HTR-8/SVneo (cell line): ENCODE measurements around the gene CNN2.

Experiments
- DNase-seq: peaks from one replicate; pipeline ENCODE4 v3.0.0; 2011; ENCODE audit warnings: low spot score, mixed read lengths; ENCODE audit not compliant: insufficient read length
- FAIRE-seq: peaks from 2 replicates; lab custom pipeline; 2011; peaks lifted over from hg19 to GRCh38; lab: Jason Lieb, UNC

The CNN2 gene

DNA sequence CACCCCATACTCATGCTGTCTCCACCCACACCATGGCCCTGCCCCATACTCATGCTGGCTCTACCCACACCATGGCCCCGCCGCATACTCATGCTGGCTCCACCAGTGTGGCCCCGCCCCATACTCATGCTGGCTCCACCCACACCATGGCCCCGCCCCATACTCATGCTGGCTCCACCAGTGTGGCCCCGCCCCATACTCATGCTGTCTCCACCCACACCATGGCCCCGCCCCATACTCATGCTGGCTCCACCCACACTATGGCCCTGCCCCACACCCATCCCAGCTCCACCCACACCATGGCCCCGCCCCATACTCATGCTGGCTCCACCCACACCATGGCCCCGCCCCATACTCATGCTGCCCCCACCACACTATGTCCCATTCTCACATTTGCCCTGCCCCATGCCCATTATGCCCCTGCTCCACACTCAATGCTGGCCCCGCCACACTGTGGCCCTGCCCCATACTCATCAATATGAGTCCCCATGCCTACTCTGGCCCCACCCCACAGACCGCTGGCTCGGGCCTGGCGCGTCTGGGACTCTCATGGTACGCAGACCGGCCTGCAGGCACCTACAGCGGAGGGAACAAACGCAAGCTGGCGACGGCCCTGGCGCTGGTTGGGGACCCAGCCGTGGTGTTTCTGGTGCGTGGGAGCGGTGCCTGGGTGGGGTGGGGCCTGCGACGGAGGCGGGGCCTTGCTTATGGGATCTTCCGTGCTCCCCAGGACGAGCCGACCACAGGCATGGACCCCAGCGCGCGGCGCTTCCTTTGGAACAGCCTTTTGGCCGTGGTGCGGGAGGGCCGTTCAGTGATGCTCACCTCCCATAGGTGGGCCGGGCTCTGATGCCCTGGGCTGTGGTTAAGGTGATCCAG lies 36.9 kb downstream of the CNN2 start:
- no peak for DNase-seq
- no peak for FAIRE-seq

DNA sequence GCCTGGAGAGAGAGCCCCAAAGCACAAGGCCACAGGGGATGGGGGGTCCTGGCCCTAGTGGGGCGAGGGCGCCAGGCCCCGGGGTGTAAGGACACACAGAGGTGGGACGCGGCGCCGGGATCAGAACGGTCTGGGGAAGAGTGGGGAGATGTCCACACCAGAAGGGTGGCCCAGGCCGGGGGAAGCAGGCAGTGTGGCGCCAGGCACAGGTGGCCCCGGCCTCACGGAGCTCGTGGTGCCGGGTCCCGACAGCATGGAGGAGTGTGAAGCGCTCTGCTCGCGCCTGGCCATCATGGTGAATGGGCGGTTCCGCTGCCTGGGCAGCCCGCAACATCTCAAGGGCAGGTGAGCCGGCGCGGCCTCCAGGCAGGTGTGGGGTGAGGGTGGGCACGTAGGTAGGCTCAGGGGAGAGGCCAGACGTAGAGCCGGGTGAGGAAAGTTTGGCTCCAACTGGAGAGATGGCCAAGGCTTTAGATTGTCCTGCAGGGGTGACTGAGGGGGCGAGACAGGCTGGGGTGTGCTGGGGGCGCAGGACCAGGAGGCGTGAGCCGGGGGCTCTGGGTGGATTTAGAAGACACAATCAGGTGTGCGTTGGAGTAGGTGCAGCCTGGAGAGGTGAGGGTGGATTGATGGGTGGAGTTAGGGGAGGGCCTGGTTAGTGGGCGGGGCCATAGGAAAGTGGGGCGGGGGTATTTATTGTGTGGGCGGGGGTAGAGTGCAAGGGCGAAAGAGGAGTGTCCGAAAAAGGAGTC lies 37.7 kb downstream of the CNN2 start:
- FAIRE-seq: no peak
- no peak for DNase-seq

DNA sequence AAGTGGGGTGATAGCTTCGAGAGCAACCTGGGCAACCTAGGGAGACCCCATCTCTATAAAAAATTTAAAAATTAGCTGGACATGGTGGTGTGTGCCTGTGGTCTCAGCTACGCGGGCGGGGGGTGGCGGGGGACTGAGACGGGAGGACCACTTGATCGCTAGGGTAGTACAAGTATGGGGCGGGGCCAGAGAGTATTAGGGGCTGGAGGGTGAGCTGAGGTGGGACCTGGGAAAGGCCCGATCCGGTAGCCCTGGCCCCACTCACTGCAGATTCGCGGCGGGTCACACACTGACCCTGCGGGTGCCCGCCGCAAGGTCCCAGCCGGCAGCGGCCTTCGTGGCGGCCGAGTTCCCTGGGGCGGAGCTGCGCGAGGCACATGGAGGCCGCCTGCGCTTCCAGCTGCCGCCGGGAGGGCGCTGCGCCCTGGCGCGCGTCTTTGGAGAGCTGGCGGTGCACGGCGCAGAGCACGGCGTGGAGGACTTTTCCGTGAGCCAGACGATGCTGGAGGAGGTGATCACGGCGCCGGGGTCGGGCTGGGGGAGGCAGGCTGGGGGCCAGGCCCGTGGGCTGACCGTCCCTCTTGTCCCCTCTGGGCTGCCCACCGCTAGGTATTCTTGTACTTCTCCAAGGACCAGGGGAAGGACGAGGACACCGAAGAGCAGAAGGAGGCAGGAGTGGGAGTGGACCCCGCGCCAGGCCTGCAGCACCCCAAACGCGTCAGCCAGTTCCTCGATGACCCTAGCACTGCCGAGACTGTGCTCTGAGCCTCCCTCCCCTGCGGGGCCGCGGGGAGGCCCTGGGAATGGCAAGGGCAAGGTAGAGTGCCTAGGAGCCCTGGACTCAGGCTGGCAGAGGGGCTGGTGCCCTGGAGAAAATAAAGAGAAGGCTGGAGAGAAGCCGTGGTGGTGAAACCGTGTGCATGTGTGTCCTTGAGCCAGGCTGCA lies 38.5 kb downstream of the CNN2 start:
- DNase-seq: no peak
- FAIRE-seq: no peak

DNA sequence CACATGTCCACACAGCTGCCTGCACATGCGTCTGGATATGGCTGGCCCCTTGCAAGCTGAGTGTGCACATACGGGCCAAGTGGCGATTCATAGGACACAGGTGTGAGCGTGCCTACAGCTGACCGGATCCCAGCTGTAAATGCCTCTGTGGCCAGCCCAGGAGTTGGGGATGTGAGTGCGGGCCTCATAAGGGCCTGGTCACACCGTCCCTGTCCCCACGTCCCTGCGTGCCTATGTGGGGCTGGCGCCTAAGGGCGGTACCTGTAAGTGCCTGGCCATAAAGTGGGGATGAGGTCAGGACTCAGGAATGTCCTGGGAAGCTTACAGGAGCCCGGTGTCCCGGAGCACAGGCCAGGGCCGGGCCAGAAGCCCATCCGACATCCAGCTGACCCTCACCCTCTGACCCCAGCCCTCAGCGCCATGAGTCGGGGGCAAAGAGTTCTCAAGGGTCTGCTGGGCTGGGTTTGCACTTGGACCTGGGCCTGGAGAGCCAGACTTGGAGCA lies 39.2 kb downstream of the CNN2 start:
- no peak for DNase-seq
- FAIRE-seq: no peak

DNA sequence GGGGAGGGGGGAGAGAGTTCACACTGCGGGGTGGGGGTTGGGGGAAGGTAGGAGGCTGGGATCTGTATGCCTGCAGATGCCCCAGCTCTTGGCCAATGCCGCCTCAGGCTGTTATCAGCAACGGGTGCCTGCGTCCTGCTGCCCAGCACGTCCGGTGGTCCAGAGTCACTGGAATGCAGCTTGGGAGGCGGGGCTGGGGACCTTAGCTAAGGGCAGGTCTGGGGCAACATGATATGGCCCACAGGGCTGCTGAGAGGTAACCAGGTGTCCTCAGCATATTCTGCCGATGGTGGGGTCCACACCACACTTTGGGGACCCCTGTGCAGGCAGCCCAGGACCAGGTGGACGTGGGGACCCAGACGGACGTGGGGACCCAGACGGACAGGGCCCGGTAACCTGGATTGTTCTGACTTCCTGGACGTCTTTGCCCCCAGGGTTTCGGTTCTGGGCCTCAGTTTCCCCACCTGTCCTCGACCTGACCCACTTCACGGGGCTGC lies 39.9 kb downstream of the CNN2 start:
- no peak for FAIRE-seq
- DNase-seq: peak; percentile 48

DNA sequence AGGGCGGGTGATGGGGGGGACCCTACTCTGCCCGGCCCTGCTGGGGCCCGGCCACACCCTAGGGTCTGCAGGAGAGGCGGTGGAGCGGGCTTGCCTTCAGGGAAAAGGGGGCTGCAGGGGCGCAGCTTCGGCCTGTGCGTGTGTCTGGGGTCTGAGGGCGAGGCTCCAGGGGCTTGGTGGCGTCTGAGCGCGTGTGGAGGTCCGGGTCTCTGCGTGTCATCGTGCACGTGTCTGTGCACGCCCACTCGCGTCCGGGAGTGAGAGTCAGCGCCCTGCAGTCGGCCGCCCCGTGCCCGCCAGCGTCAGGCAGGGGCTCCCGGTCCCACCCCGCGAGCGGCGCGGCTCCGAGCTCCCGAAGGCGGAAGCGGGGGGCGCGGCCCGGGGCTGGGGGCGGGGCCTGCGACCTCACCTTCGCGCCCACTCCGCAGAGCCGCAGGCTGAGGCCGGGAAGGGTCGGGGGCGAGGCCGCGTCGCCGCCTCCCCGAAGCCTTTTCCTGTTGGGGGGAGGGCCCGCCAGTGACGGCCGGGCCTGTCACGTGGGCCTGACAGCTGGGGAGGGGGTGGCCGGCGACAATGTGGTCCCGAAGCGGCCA lies 40.4 kb downstream of the CNN2 start, which contains the start of gene ARHGAP45:
ARHGAP45 (plus strand) TSS at position 420 of the 593 bp plus-strand sequence. CDS start 239 bp downstream, outside the sequence.
- DNase-seq (no peak), FAIRE-seq (no peak)

DNA sequence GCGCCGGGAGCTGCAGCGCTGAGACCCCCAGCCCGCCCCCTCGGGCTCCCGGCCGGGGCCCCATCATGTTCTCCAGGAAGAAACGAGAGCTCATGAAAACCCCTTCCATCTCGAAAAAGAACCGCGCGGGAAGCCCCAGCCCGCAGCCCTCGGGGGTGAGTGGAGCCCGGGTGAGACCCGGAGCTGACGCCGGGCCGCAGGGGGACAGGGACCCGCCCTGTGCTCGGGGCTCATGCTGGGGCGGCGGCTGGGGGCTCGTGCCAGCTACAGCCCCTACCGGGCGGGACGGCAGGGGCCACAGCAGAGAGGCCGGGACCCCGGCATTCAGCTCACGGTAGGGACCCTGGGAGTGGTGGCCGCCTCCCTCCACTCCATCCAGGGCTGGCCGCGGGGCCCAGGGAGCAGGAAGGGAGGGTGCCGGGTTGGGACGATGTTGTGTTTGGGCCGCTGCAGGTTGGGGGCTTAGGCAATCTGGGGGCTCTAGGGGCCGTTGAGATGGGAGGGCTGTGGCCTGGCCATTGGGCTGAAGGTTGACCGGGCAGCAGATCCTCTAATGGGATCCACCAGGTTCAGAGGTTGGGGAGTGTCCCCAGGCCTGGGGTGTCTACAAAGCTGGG lies 41.0 kb downstream of the CNN2 start:
- FAIRE-seq: no peak
- DNase-seq: no peak

DNA sequence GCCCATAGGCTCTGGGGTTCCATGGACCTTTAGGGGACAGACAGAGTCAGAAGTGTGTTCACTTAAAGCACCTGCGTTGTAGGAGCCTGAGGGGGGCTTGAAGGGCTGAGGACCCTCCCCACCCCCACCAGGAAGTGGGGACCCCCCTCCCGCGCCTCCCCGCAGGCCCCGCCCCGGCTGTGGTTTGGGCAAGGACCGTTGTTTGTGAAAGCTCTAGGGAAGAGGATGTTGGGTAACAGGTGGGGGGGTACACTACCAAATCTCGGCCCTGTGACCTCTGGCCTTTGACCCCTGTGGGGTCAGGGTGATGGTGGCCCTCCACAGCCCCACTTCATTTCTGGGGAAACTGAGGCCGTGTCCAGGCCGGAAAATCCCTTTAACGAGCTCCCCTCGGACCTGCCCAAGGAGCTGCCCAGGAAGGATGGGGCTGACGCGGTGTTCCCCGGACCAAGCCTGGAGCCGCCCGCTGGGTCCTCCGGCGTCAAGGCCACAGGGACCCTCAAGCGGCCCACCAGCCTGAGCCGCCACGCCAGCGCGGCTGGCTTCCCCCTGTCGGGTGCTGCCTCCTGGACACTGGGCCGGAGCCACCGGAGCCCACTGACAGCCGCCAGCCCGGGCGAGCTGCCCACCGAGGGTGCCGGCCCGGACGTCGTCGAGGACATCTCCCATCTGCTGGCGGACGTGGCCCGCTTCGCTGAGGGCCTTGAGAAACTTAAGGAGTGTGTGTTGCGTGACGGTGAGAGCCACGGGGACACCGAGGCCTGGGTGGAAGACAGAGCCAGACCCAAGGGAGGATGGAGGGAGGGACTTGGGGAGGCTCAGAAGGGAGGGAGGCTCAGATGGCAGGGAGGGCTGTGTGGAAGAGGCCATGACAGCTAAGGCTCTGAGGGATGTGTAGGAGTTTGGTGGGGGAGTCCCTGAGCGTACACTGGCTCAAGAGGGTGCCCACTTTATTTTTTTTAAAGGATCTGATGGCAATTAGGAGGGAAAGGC lies 41.9 kb downstream of the CNN2 start:
- DNase-seq: no peak
- no peak for FAIRE-seq

DNA sequence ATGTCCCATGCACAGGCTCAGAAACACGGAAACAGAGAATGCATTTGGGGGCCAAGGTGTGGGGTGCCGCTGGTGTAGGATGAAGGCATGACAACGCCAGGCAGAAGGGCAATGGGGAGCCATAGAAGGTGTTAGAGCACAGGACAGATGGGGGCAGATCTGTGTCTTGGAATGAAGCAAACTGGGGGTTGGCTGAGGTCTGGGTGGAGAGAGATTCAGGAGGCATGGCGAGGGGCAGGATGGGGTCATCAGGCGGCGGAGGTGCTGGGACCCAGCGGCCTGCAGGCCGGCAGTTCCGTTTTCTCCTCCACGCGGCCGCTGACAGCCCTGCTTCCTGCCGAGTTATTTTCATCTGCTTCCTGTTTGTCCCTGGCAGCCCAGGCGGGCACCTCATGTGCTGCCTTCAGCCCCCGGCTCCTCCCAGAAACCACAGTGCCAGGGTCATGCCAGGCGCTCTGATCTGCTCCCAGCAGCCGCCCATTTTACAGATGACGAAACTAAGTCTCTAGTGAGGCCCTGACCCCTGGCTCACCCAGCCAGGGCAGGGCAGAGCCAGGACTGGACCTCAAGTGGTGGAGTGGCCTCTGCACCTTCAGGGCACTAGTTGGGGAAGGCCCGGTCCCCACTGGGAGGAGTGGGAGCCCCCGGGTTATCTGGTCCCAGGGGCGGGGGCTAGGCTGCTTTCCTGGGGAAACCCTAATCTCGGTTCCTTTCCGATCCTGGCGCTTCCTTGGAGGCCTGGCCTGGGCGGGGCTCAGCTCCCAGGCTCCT lies 42.8 kb downstream of the CNN2 start:
- DNase-seq (no peak), FAIRE-seq (no peak)

DNA sequence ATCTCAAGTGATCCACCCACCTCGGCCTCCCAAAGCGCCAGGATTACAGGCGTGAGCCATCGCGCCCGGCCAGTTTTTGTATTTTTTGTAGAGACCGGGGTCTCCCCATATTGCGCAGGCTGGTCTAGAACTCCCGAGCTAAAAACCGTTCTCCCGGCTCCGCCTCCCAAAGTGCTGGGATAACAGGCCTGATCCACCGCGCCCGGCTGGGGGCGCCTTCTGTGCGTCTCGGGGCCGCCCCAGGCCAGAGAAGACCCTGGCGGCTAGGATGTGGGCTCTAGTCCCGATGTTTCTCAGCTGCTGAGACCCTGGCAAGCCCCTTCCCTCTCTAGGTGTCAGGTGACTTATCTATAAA lies 44.1 kb downstream of the CNN2 start:
- no peak for FAIRE-seq
- no peak for DNase-seq

DNA sequence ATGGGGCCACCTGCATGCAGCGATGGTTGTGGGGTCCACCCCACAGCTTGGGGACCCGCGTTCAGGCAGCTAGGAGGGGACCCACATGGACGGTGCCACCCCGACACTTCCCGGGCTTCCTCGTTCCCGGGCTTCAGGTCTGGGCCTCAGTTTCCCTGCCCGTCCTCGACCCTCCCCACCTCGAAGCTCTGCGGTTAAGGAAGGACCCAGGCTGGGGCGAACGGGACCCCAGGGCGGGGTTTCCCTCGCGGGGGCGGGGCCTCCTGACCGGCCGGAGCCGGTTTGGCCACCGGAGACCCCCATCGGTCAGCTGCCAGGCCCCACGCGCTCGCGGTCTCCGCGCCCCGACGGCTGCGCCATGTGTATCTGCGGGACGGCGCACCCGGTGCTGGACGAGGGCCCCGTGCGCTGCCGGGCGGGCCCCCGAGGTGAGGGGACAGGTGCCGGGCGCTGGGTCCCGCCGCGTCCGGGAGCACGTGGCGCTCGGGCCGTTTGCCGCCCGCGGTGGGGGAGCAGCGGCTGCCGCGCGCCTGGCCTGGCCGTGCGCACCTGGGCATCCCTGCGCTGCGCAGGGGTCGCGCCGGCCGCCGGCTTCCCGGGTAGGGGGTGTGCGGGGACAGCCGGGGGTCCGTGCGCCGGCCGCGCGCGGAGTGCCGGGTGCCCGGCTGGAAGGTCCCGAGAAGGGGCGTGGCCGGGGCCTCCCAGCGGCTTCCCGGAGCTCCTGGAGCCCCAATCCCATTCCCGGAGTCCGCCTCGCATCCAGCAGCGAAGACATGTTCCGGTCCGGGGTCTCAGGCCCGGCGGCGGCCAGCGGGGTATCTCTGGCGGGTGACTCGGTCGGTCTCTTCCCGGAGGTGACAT lies 44.8 kb downstream of the CNN2 start:
- DNase-seq (no peak), FAIRE-seq (no peak)

DNA sequence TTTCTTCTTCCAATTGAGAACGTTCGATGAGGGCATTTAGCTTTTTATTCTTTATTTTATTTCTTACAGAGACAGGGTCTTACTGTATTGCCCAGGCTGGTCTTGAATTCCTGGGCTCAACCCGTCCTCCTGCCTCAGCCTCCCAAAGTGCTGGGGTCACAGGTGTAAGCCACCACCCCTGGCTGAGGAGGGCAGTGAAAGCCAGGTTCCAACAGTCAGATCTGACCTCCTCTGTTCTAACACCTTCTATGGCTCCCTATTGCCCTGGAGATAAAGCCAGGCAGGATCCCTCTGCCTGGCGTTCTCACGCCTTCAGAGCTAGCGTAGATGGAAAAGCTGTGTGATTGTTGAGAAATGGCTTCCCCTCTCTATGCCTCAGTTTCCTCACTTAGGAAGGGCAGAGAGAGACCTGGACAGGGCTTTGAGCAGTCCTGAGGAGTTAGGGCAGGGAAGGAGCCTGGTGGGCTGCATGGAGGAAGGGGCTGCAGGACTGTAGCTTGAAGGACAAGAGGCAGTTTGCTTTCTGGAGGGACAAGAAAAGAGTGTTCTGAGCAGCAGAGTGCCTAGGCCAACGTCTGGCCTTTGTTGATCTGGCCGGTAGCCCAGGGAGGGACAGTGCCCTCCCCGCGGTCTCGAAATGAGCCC lies 46.1 kb downstream of the CNN2 start:
- FAIRE-seq (no peak), DNase-seq (no peak)

DNA sequence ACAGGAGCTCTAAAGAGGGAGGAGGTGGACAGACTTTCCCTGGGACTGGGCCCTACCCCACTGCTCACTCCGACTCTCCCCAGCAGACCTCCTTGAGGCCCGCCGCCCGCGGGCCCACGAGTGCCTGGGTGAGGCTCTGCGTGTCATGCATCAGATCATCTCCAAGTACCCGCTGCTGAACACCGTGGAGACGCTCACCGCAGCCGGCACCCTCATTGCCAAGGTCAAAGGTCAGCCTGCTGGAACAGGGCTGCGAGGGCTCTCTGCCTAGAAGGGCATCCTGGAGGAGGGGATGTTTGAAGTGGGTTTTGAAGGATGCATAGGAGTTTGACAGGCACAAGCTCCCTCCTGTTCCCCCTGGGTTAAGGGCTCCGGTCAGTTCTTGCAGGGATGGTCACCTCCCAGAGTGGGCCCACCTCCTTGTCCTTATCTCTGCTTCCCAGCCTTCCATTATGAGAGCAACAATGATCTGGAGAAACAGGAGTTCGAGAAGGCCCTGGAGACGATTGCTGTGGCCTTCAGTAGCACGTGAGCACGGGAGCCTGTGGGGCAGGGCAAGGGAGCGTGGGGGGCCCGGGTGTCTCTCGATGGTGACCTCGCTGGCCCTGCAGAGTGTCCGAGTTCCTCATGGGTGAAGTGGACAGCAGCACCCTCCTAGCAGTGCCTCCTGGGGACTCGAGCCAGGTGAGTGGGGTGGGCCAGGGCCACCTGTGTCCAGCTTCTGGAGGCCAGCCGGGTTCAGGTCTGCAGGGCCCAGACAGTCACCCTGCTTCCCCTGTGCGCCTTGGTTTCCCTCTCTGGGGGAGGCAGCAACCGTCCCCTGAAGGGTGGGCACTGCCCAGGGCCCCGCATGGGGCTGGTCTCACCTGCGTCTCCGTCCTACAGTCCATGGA lies 46.9 kb downstream of the CNN2 start:
- DNase-seq (no peak), FAIRE-seq (no peak)

DNA sequence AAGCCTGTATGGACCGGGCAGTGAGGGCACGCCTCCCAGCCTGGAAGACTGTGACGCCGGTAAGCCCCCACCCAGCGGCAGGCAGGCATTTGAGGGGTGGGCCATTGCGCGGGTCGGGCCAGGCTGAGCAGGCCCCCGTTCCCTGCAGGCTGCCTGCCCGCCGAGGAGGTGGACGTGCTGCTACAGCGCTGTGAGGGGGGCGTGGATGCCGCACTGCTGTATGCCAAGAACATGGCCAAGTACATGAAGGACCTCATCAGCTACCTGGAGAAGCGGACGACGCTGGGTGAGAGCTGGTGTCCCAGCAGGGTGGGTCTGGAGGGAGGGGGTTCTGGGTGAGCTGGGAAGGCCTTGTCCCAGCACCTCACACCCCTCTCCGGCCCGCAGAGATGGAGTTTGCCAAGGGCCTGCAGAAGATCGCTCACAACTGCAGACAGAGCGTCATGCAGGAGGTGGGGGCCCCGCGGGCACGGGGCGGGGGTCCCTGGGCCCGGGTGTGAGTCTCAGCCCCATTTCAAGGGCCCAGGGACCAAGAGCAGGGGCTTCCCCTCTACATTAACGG lies 47.6 kb downstream of the CNN2 start:
- DNase-seq: no peak
- FAIRE-seq: no peak
